Adipocyte (in vitro differentiated cells): ENCODE data around the gene PCDHGA4.
A peak's percentile ranks its signal among the peaks of the same experiment; 100 is the strongest.
"Not testable (repeated sequence)": the region's sequence is repeated elsewhere in the genome, so short reads cannot be mapped to it uniquely, and the experiment has no call there.

ENCODE experiments used
- DNase-seq: peaks from one replicate; pipeline ENCODE4 v3.0.0-alpha.2; 2015; ENCODE audit warnings: low read depth
- H3K27me3 ChIP-seq: replicated peaks from 2 replicates; pipeline ENCODE4 v1.7.0; 2013; ENCODE audit warnings: mild to moderate bottlenecking, low read length, moderate library complexity; ENCODE audit not compliant: control insufficient read depth, insufficient read depth
- H3K36me3 ChIP-seq: 2 replicates; pipeline ENCODE4 v1.7.0; 2013; ENCODE audit warnings: low read length, mild to moderate bottlenecking, moderate library complexity; ENCODE audit not compliant: control insufficient read depth, insufficient read depth, severe bottlenecking
- H3K4me1 ChIP-seq: 2 replicates; pipeline ENCODE4 v1.7.0; 2013; ENCODE audit warnings: mild to moderate bottlenecking, low read length, moderate library complexity; ENCODE audit not compliant: control insufficient read depth, insufficient read depth
- H3K4me3 ChIP-seq: 2 replicates; pipeline ENCODE4 v1.7.0; 2013; ENCODE audit warnings: mild to moderate bottlenecking, low read length, moderate library complexity
- H3K9ac ChIP-seq: 2 replicates; pipeline ENCODE4 v1.7.0; 2013; ENCODE audit warnings: mild to moderate bottlenecking, low read length, moderate library complexity
- H3K9me3 ChIP-seq: 2 replicates; pipeline ENCODE4 v1.7.0; 2013; ENCODE audit warnings: mild to moderate bottlenecking, low read length, moderate library complexity; ENCODE audit not compliant: control insufficient read depth

The PCDHGA4 gene

GRCh38 chr5:141371572-141372475, 17.0 kb downstream of the PCDHGA4 start:
- no peaks in the 10 kb centered on the region for H3K36me3 ChIP-seq
- H3K4me3 ChIP-seq = peak overlapping the region; percentile 16
- H3K4me1 ChIP-seq = peaks cover 4% of the 10 kb centered on the region
- H3K9ac ChIP-seq = no peak overlapping the region
- no peak for DNase-seq
- H3K9me3 ChIP-seq = peaks cover 61% of the 10 kb centered on the region
- peaks cover 11% of the 10 kb centered on the region for H3K27me3 ChIP-seq

GRCh38 chr5:141373673-141374317, 19.0 kb downstream of the PCDHGA4 start, which contains the start of gene PCDHGA6:
TSS of gene PCDHGA6 (plus strand) at chr5:141373891. CDS start at chr5:141374084, 193 bp downstream.
- Histone ChIP-seq H3K9ac (peak within 1 kb of the TSS; percentile 30), H3K4me3 (peak within 1 kb of the TSS; percentile 76), H3K9me3 (peaks cover 57% of the 10 kb centered on the region), H3K36me3 (no peaks in the 10 kb centered on the region), H3K27me3 (peaks cover 11% of the 10 kb centered on the region), H3K4me1 (peaks cover 4% of the 10 kb centered on the region)
- peak; percentile 62 for DNase-seq

GRCh38 chr5:141374627-141375026, 19.8 kb downstream of the PCDHGA4 start:
- Histone ChIP-seq H3K9me3 (peaks cover 59% of the 10 kb centered on the region), H3K36me3 (no peaks in the 10 kb centered on the region), H3K4me1 (peaks cover 4% of the 10 kb centered on the region), H3K9ac (no peak overlapping the region), H3K4me3 (peak overlapping the region; percentile 76), H3K27me3 (peaks cover 11% of the 10 kb centered on the region)
- DNase-seq = no peak

- H3K4me1 ChIP-seq, DNase-seq, H3K9ac ChIP-seq, H3K36me3 ChIP-seq, H3K4me3 ChIP-seq: not testable (repeated sequence)
- H3K9me3 ChIP-seq = peaks cover 56% of the 10 kb centered on the region
- peaks cover 11% of the 10 kb centered on the region for H3K27me3 ChIP-seq
Observed at GRCh38 chr5:141375444-141376155, 20.8 kb downstream of the PCDHGA4 start.

GRCh38 chr5:141382469-141383294, 27.9 kb downstream of the PCDHGA4 start, which contains the start of gene PCDHGA7:
TSS of gene PCDHGA7 (plus strand) at chr5:141382742. CDS start at chr5:141382900, 158 bp downstream.
- H3K9me3 ChIP-seq = peaks cover 28% of the 10 kb centered on the region
- peak; percentile 61 for DNase-seq
- peak within 1 kb of the TSS; percentile 87 for H3K4me3 ChIP-seq
- H3K36me3 ChIP-seq = no peaks in the 10 kb centered on the region
- H3K9ac ChIP-seq = peak within 1 kb of the TSS; percentile 84
- H3K4me1 ChIP-seq = no peaks in the 10 kb centered on the region
- no peaks in the 10 kb centered on the region for H3K27me3 ChIP-seq

- H3K27me3 ChIP-seq = no peaks in the 10 kb centered on the region
- no peak for DNase-seq
- peak overlapping the region; percentile 87 for H3K4me3 ChIP-seq
- H3K36me3 ChIP-seq = no peaks in the 10 kb centered on the region
- no peak overlapping the region for H3K9ac ChIP-seq
- H3K9me3 ChIP-seq = peaks cover 31% of the 10 kb centered on the region
- H3K4me1 ChIP-seq = no peaks in the 10 kb centered on the region
Observed at GRCh38 chr5:141383345-141383744, 28.5 kb downstream of the PCDHGA4 start.

- no peak for DNase-seq
- Histone ChIP-seq H3K9me3 (peaks cover 39% of the 10 kb centered on the region), H3K27me3 (no peaks in the 10 kb centered on the region), H3K9ac (no peak overlapping the region), H3K36me3 (no peaks in the 10 kb centered on the region), H3K4me1 (no peaks in the 10 kb centered on the region), H3K4me3 (no peak overlapping the region)
Observed at GRCh38 chr5:141384471-141385267, 29.8 kb downstream of the PCDHGA4 start.

- H3K4me1 ChIP-seq, H3K9ac ChIP-seq, H3K36me3 ChIP-seq, H3K27me3 ChIP-seq: not testable (repeated sequence)
- peaks cover 63% of the 10 kb centered on the region for H3K9me3 ChIP-seq
- H3K4me3 ChIP-seq = peak within 1 kb of the TSS; percentile 69
- DNase-seq = peak; percentile 22
Observed at GRCh38 chr5:141387557-141388311, 32.9 kb downstream of the PCDHGA4 start, which contains the start of gene PCDHGB4. TSS of gene PCDHGB4 (plus strand) at chr5:141387698. CDS start at chr5:141387885, 187 bp downstream.

GRCh38 chr5:141388661-141389060, 33.8 kb downstream of the PCDHGA4 start:
- Histone ChIP-seq H3K9ac (no peak overlapping the region), H3K4me1 (no peaks in the 10 kb centered on the region), H3K27me3 (no peaks in the 10 kb centered on the region), H3K4me3 (peak overlapping the region; percentile 55), H3K36me3 (no peaks in the 10 kb centered on the region), H3K9me3 (peaks cover 63% of the 10 kb centered on the region)
- DNase-seq = no peak
